Thoracic aorta (tissue), 2 donors: ENCODE results near the gene NPR1. TPM values are rescaled to one million over a fixed set of nuclear protein-coding genes. Genes with fewer than 3 reads are reported as not detected.

Source experiments
- ATAC-seq: fragments of 150-250 bp; one replicate; pipeline ENCODE4 v1.8.0; 2017; ENCODE audit warnings: low read depth; ENCODE audit not compliant: insufficient number of reproducible peaks, low FRiP score
- DNase-seq: peaks from one replicate; pipeline ENCODE4 v3.0.0-alpha.2; 2020; ENCODE audit warnings: low spot score
- H3K27ac ChIP-seq, 2 donors: fragments of 200-600 bp; sonication (generic); 1 replicate in 1 of 2; 2 replicates in 1 of 2; pipeline ENCODE4 v1.5.1; 2016; ENCODE audit warnings: mild to moderate bottlenecking in 2 of 2, moderate library complexity in 2 of 2
- H3K27me3 ChIP-seq: fragments of 200-600 bp; sonication (generic); replicated peaks from 2 replicates; pipeline ENCODE4 v1.6.0; 2016; ENCODE audit warnings: mild to moderate bottlenecking; ENCODE audit not compliant: insufficient read depth
- H3K36me3 ChIP-seq: fragments of 200-600 bp; sonication (generic); one replicate; pipeline ENCODE4 v1.5.1; 2016
- H3K4me1 ChIP-seq, 2 donors: fragments of 200-600 bp; sonication (generic); 1 replicate in 1 of 2; 2 replicates in 1 of 2; pipeline versions ENCODE4 v1.5.1 to v1.6.0; 2016; ENCODE audit warnings: low read depth in 2 of 2, mild to moderate bottlenecking in 1 of 2; ENCODE audit not compliant: control insufficient read depth in 1 of 2
- H3K4me3 ChIP-seq: fragments of 200-600 bp; sonication (generic); 2 replicates; pipeline ENCODE4 v1.5.1; 2016; ENCODE audit warnings: mild to moderate bottlenecking
- H3K9me3 ChIP-seq: fragments of 200-600 bp; sonication (generic); 2 replicates; pipeline ENCODE4 v1.5.1; 2016
- CTCF ChIP-seq: fragments of 200-600 bp; sonication (generic); IDR thresholded peaks from one replicate; pipeline ENCODE4 v1.5.1; 2019; ENCODE audit warnings: antibody characterized with exemption
- total RNA-seq, 2 donors: library from RNA; depleted of rRNA; stranded (reverse); fragments of >200 nt; gene quantifications; one replicate each; pipeline versions ENCODE4 v1.1.0 to v1.2.3, GENCODE V29; 2016

Gene NPR1
- total RNA-seq, 2 donors from 2014 or later = 279 to 293 TPM

GRCh38 chr1:153633161-153633753, 45.2 kb upstream of the NPR1 start:
- no peaks in the 10 kb centered on the region for H3K27me3 ChIP-seq
- no peak for TF ChIP-seq CTCF
- H3K27ac ChIP-seq = peak overlapping the region; percentile 100
- peak; percentile 2 for ATAC-seq
- no peak for DNase-seq
- peaks cover 14% of the 10 kb centered on the region for H3K36me3 ChIP-seq
- peak overlapping the region; percentile 99 for H3K4me3 ChIP-seq
- H3K9me3 ChIP-seq = no peaks in the 10 kb centered on the region
- peaks cover 20 to 43% of the 10 kb centered on the region in 2 donors for H3K4me1 ChIP-seq

GRCh38 chr1:153633754-153634665, 44.5 kb upstream of the NPR1 start, which contains the start of gene CHTOP:
Gene CHTOP (plus strand): TSS chr1:153634066. CDS start chr1:153636589, 2,523 bp downstream.
- Histone ChIP-seq H3K9me3 (no peaks in the 10 kb centered on the region), H3K27me3 (no peaks in the 10 kb centered on the region), H3K27ac (peak within 1 kb of the TSS; percentile 100), H3K4me1 (peaks cover 20 to 43% of the 10 kb centered on the region in 2 donors), H3K36me3 (peaks cover 20% of the 10 kb centered on the region), H3K4me3 (peak within 1 kb of the TSS; percentile 99)
- TF ChIP-seq CTCF = no peak
- DNase-seq (peak; percentile 94), ATAC-seq (peak; percentile 94)

GRCh38 chr1:153635872-153636271, 42.6 kb upstream of the NPR1 start:
- H3K9me3 ChIP-seq = no peaks in the 10 kb centered on the region
- no peaks in the 10 kb centered on the region for H3K27me3 ChIP-seq
- DNase-seq = no peak
- peak overlapping the region; percentile 99 for H3K4me3 ChIP-seq
- H3K4me1 ChIP-seq = peaks cover 20 to 33% of the 10 kb centered on the region in 2 donors
- TF ChIP-seq CTCF = no peak
- no peak for ATAC-seq
- peak overlapping the region; percentile 30 to 100 for H3K27ac ChIP-seq
- peaks cover 38% of the 10 kb centered on the region for H3K36me3 ChIP-seq

GRCh38 chr1:153636312-153636711, 42.2 kb upstream of the NPR1 start:
- ATAC-seq = no peak
- DNase-seq = no peak
- no peak for TF ChIP-seq CTCF
- H3K27me3 ChIP-seq = no peaks in the 10 kb centered on the region
- no peaks in the 10 kb centered on the region for H3K9me3 ChIP-seq
- peaks cover 43% of the 10 kb centered on the region for H3K36me3 ChIP-seq
- H3K4me3 ChIP-seq = no peak overlapping the region
- H3K27ac ChIP-seq = peak overlapping the region; percentile 30 to 100
- peaks cover 20 to 33% of the 10 kb centered on the region in 2 donors for H3K4me1 ChIP-seq

GRCh38 chr1:153638261-153638660, 40.2 kb upstream of the NPR1 start:
- TF ChIP-seq CTCF = no peak
- no peaks in the 10 kb centered on the region for H3K27me3 ChIP-seq
- H3K4me1 ChIP-seq = peaks cover 17 to 33% of the 10 kb centered on the region in 2 donors
- H3K4me3 ChIP-seq = no peak overlapping the region
- H3K36me3 ChIP-seq = peaks cover 59% of the 10 kb centered on the region
- H3K27ac ChIP-seq = no peak overlapping the region
- no peaks in the 10 kb centered on the region for H3K9me3 ChIP-seq
- ATAC-seq = no peak
- DNase-seq = no peak
